Astrocyte (in vitro differentiated cells and primary cell): ENCODE results near the gene DGKB.

Experiments
- EZH2 ChIP-seq: IDR thresholded peaks from 2 replicates; pipeline ENCODE4 v1.6.1; 2012; ENCODE audit warnings: mild to moderate bottlenecking, low read length, inconsistent platforms; ENCODE audit not compliant: insufficient read depth
- TF ChIP-seq, protein P1 (sequence below): IDR thresholded peaks from 2 replicates; pipeline ENCODE4 v1.5.1; 2011; ENCODE audit warnings: low read depth, mild to moderate bottlenecking, inconsistent platforms, low read length, moderate library complexity; ENCODE audit not compliant: insufficient read depth

DNA sequence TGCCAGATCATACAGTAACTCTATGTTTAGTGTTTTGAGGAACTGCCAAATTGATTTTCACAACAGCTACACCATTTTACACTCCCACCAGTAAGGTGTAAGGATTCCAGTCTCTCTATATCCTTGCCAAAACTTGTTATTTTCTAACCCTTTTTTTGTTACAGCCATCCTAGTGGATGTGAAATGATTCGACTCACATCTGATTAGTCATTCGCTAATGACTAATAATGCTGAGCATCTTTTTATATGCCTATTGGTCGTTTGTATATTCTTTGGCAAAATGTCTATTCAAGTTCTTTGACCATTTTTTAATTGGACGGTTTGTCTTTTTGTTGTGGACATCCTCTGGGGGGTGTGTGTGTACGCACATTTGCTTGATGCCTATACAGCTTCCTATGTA lies 142.8 kb downstream of the DGKB start:
- TF ChIP-seq, protein P1, sequence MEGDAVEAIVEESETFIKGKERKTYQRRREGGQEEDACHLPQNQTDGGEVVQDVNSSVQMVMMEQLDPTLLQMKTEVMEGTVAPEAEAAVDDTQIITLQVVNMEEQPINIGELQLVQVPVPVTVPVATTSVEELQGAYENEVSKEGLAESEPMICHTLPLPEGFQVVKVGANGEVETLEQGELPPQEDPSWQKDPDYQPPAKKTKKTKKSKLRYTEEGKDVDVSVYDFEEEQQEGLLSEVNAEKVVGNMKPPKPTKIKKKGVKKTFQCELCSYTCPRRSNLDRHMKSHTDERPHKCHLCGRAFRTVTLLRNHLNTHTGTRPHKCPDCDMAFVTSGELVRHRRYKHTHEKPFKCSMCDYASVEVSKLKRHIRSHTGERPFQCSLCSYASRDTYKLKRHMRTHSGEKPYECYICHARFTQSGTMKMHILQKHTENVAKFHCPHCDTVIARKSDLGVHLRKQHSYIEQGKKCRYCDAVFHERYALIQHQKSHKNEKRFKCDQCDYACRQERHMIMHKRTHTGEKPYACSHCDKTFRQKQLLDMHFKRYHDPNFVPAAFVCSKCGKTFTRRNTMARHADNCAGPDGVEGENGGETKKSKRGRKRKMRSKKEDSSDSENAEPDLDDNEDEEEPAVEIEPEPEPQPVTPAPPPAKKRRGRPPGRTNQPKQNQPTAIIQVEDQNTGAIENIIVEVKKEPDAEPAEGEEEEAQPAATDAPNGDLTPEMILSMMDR = no peak
- no peak for TF ChIP-seq EZH2
